Body of pancreas (tissue), 4 donors: ENCODE measurements around the gene KIRREL1. TPM values are rescaled to one million over a fixed set of nuclear protein-coding genes. Genes with fewer than 3 reads are reported as not detected.
A peak's percentile ranks its signal among the peaks of the same experiment; 100 is the strongest.

Experiments
- ATAC-seq: fragments of 150-250 bp; one replicate; pipeline ENCODE4 v1.9.1; 2016
- DNase-seq, 4 donors: peaks; one replicate each; pipeline ENCODE4 v3.0.0-alpha.2; 2019
- H3K27ac ChIP-seq, 4 donors: fragments of 200-600 bp; sonication (generic); 1 replicate in 3 of 4; 2 replicates in 1 of 4; pipeline versions ENCODE4 v1.5.1 to v1.6.1; 2016 to 2019; ENCODE audit warnings: mild to moderate bottlenecking in 1 of 4, mixed read lengths in 1 of 4, moderate library complexity in 1 of 4
- H3K27me3 ChIP-seq, 2 donors: fragments of 200-600 bp; sonication (generic); one replicate each; pipeline ENCODE4 v1.6.0; 2016; ENCODE audit warnings: mild to moderate bottlenecking in 1 of 2
- H3K36me3 ChIP-seq, 2 donors: fragments of 200-600 bp; sonication (generic); replicated peaks in 1 of 2; 2 replicates each; pipeline ENCODE4 v1.5.1; 2016; ENCODE audit warnings: low read depth in 2 of 2; ENCODE audit not compliant: insufficient read depth in 1 of 2
- H3K4me1 ChIP-seq: fragments of 200-600 bp; sonication (generic); one replicate; pipeline ENCODE4 v1.6.0; 2016
- H3K4me3 ChIP-seq, 2 donors: fragments of 200-600 bp; sonication (generic); 1 replicate in 1 of 2; 2 replicates in 1 of 2; pipeline ENCODE4 v1.5.1; 2016 to 2019
- H3K9me3 ChIP-seq, 3 donors: fragments of 200-600 bp; sonication (generic); 1 replicate in 2 of 3; 2 replicates in 1 of 3; pipeline ENCODE4 v1.5.1; 2016
- CTCF ChIP-seq, 7 experiments: fragments of 450-650 bp in 4 of 7; fragments of 200-600 bp in 3 of 7; sonication (generic) in 3 of 7; IDR thresholded peaks; one replicate each; pipeline ENCODE4 v1.5.1; 2016 to 2019; ENCODE audit warnings: antibody characterized with exemption in 7 of 7
- POLR2A ChIP-seq, 3 donors: fragments of 450-650 bp; IDR thresholded peaks; one replicate each; pipeline ENCODE4 v1.6.1; 2016; ENCODE audit warnings: antibody characterized with exemption in 3 of 3, mild to moderate bottlenecking in 2 of 3
- WGBS, 2 donors: methylation state at CpG; one replicate each; pipeline ENCODE4 v1.1.5; 2017; 5-methylcytosine and 5-hydroxymethylcytosine counted together
- intact Hi-C: fragments of 100-400 bp; cut with DNase I; formaldehyde crosslinking; loops from one replicate; pipeline ENCODE4 v1.15.1; 2023
- total RNA-seq, 2 donors: library from RNA; depleted of rRNA; stranded (reverse); fragments of >200 nt; gene quantifications; one replicate each; pipeline ENCODE4 v1.1.0, GENCODE V29; 2016

KIRREL1 gene
- total RNA-seq, 2 donors from 2014 or later = 10.9 to 11.4 TPM

- Histone ChIP-seq H3K36me3 (no peaks in the 10 kb centered on the region), H3K27me3 (no peaks in the 10 kb centered on the region), H3K4me1 (no peaks in the 10 kb centered on the region), H3K9me3 (no peaks in the 10 kb centered on the region), H3K27ac (no peak overlapping the region), H3K4me3 (no peak overlapping the region)
- WGBS, 2 donors = 65 to 82% methylated on average over 4 to 8 of the region's 8 CpGs
- intact Hi-C loops = no loop called here
- TF ChIP-seq POLR2A (IDR thresholded peaks at IDR 0.05) = no peak
- TF ChIP-seq CTCF (IDR thresholded peaks at IDR 0.05) = no peak
- no peak for DNase-seq
- no peak for ATAC-seq
These were observed 90.9 kb downstream of the KIRREL1 start for GRCh38 chr1:158084336-158084735.

GRCh38 chr1:158084747-158085146 is 91.3 kb downstream of the KIRREL1 start:
- intact Hi-C loops = no loop called here
- H3K27ac ChIP-seq = no peak overlapping the region
- no peaks in the 10 kb centered on the region for H3K4me1 ChIP-seq
- 63 to 64% methylated on average over 4 of the region's 4 CpGs for WGBS, 2 donors
- no peaks in the 10 kb centered on the region for H3K27me3 ChIP-seq
- H3K4me3 ChIP-seq = no peak overlapping the region
- TF ChIP-seq POLR2A (IDR thresholded peaks at IDR 0.05) (no peak), CTCF (IDR thresholded peaks at IDR 0.05) (no peak)
- DNase-seq (no peak), ATAC-seq (no peak)
- H3K9me3 ChIP-seq = no peaks in the 10 kb centered on the region
- no peaks in the 10 kb centered on the region for H3K36me3 ChIP-seq

DNA sequence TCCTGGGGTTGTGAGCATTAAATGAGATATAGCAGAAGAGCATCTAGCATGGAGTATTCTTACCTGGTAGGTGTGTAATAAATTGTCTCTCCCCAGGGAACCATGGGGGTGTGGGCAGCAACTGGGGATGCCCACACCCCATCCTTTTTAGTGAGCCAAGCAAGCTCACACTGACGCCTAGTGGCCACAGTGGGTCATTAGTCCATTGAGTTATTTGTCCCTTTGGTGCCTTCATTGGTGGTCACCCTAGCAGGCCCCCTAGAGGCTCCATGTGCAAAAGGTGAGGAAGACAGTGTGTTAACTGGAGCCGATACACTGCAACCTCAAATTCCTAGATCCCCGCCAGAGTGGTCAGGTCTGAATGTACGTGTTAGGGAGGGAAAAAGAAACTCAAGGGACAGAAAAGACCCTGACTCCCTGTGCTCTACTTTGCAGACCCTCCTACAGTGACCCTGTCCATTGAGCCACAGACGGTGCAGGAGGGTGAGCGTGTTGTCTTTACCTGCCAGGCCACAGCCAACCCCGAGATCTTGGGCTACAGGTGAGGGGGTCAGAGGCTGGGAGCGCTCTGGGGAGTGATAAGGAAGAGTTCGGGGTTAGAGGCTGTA is 94.0 kb downstream of the KIRREL1 start:
- 49 to 57% methylated on average over 9 of the region's 9 CpGs for WGBS, 2 donors
- peak; percentile 72 for ATAC-seq
- TF ChIP-seq POLR2A (IDR thresholded peaks at IDR 0.05) = no peak
- peak; percentile 14 to 70 (median 67) for TF ChIP-seq CTCF (IDR thresholded peaks at IDR 0.05)
- Histone ChIP-seq H3K9me3 (no peaks in the 10 kb centered on the region), H3K27ac (no peak overlapping the region), H3K4me3 (no peak overlapping the region), H3K27me3 (no peaks in the 10 kb centered on the region), H3K36me3 (no peaks in the 10 kb centered on the region), H3K4me1 (no peaks in the 10 kb centered on the region)
- intact Hi-C loops = no loop called here
- peak; percentile 40 to 62 (median 56) for DNase-seq

- no peak for ATAC-seq
- intact Hi-C loops = no loop called here
- 67 to 85% methylated on average over 11 to 15 of the region's 16 CpGs for WGBS, 2 donors
- H3K27ac ChIP-seq = no peak overlapping the region
- H3K4me1 ChIP-seq = no peaks in the 10 kb centered on the region
- no peak overlapping the region for H3K4me3 ChIP-seq
- no peaks in the 10 kb centered on the region for H3K27me3 ChIP-seq
- DNase-seq = no peak
- no peak for TF ChIP-seq POLR2A (IDR thresholded peaks at IDR 0.05)
- H3K36me3 ChIP-seq = no peaks in the 10 kb centered on the region
- H3K9me3 ChIP-seq = no peaks in the 10 kb centered on the region
These were observed 96.0 kb downstream of the KIRREL1 start for GRCh38 chr1:158089476-158089875.

GRCh38 chr1:158089925-158090637 is 96.6 kb downstream of the KIRREL1 start:
- H3K4me3 ChIP-seq = no peak overlapping the region
- no peaks in the 10 kb centered on the region for H3K36me3 ChIP-seq
- H3K27me3 ChIP-seq = no peaks in the 10 kb centered on the region
- TF ChIP-seq POLR2A (IDR thresholded peaks at IDR 0.05) (no peak), CTCF (IDR thresholded peaks at IDR 0.05) (no peak)
- ATAC-seq (no peak), DNase-seq (no peak)
- H3K9me3 ChIP-seq = no peaks in the 10 kb centered on the region
- H3K4me1 ChIP-seq = no peaks in the 10 kb centered on the region
- 49 to 58% methylated on average over 8 to 9 of the region's 9 CpGs for WGBS, 2 donors
- intact Hi-C loops = no loop called here
- no peak overlapping the region for H3K27ac ChIP-seq
